HG03280 (cell line): ENCODE results near the gene DIP2B.

ENCODE experiments used
- ATAC-seq: cut with Tn5 transposase; IDR thresholded peaks from one replicate; pipeline ENCODE4 v1.9.1; 2021; ENCODE audit warnings: mild to moderate bottlenecking, moderate library complexity; ENCODE audit not compliant: unreplicated experiment

DIP2B gene

DNA sequence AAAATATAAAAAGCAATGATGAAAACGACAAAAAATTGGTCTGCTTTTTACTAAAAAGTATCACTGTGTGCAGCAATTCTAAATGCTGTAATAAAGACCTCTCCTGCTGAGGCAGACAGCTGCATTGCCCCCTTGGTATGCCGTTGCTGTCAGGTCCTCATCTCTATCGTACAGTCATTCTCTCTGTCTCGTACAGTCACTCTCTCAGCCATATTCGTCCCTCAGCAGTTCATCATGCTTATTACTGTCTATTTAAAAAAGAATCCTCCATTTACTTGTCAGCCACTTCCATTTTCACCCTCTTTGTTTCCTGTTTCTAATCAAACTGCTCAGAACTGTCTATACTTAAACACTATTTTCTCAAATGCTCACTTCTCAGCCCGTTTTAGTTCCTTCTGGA is 123.6 kb downstream of the DIP2B start:
- ATAC-seq = no peak

DNA sequence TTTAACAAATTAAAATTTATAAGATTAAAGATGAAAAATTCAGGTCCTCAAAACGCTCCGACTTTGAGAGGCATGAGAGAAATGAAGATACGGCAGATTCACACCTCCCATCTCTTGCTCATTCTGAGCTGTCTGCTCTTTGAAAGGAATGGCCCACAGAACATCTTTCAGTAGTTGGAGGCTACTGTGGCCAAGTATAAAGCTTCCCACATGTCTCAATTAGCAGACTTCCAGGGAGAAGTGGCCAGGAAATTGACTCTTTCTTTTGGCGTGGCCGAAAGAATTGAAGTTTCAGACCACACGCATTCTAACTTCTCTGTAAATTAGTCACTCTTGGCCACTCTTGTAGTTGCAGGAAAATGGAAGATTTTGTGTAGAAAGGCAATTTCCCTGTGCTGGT is 129.2 kb downstream of the DIP2B start:
- ATAC-seq = no peak

DNA sequence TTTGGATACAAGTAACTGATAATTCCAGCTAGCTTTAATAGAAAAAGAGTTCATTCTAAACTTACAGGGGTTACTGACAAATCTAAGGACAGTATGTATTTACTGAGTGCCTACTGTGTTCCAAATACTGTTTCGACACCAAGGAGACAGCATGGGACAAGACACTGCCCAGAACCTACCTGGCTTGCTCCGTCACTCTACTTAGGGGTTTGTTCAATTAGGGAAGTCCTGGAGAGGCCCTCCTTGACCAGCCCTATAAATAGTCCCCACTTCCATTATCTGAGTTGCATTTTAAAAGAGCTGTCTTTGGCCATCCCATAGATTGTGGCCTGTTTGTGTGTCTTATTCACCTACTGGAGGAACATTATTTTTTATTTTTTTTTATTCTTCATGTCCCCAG is 129.6 kb downstream of the DIP2B start:
- ATAC-seq = no peak

- ATAC-seq = no peak
These were observed 130.6 kb downstream of the DIP2B start for GRCh38 chr12:50635364-50635763.

GRCh38 chr12:50635857-50636256 is 131.1 kb downstream of the DIP2B start:
- ATAC-seq = no peak

DNA sequence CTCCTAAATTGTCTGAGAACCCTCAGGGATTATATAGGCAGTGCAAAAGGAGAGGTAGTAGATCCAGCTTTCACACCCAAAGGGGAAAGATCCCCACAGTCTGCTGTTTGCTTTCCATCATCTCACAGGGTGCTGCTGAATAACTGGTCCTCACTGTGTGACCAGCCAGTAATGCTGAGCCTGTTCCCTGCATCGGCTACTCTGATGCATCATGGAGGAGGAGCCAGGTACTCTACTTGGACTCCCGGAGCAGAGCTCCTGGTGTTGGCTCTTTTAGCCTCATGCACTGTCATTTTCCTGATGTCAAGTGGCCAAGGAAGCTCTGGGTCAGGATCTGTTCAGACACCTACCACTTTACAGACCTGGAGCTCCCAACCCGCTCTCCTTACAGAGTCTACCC is 131.7 kb downstream of the DIP2B start:
- ATAC-seq = no peak

DNA sequence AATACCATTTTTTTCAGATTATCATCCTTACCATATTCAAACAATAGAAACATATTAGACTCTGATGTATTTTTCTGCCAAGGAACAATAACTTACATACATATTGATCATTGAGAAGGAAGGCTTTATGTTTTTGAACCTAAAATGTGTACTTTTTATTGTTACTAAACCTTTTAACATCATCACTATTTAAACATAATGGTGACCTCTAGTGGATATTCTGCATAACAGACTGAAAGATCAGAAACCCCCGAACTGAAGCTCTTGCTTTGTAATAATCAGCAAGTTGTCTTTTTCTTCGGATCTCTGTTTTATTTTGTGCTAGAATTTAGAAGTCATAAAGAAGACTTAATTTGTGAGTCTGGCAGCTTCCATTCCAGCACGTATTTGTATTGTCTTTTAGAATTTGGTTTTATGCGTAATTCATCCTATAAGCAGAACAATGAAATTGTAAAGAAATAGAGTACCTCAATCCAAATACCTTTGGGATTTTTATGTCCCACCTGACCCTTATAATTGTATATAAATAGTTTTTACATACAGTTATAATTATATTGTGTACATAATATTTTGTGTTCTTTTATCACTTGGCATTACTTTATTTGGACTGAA is 133.2 kb downstream of the DIP2B start:
- ATAC-seq = no peak

GRCh38 chr12:50638482-50638880 is 133.7 kb downstream of the DIP2B start:
- ATAC-seq = no peak

GRCh38 chr12:50639721-50640120 is 134.9 kb downstream of the DIP2B start:
- ATAC-seq = no peak

DNA sequence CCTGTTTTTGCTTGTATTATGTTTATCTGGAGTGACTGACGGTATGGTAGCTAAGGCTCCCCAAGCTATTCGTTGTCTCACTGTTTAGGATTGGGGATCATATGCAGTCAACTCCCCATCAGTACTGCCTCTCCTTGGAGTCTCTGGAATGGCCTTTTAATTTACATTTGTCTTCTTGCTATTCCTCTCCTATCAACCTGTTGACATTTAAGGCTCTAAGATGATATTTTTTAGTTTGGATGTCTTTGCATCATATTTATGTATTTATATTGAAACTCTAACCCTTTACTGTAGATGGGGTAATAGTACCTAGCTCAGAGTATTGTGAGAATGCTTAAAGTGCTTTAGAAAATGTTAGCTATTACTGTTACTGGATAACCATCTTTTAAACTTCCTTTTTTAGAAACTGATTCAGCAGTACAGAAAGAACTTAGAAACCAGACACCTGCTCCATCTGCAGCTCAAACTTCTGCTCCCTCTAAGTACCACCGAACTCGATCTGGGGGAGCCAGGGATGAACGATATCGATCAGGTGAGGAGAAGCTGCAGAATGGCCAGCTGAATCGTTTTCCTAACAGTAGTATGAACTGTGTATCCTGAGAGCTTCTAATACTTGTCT is 135.6 kb downstream of the DIP2B start:
- ATAC-seq = no peak

GRCh38 chr12:50641566-50641965 is 136.8 kb downstream of the DIP2B start:
- ATAC-seq = no peak

- no peak for ATAC-seq
These were observed 137.3 kb downstream of the DIP2B start for GRCh38 chr12:50642035-50642451.

- ATAC-seq = no peak
These were observed 138.0 kb downstream of the DIP2B start for GRCh38 chr12:50642761-50643160.

DNA sequence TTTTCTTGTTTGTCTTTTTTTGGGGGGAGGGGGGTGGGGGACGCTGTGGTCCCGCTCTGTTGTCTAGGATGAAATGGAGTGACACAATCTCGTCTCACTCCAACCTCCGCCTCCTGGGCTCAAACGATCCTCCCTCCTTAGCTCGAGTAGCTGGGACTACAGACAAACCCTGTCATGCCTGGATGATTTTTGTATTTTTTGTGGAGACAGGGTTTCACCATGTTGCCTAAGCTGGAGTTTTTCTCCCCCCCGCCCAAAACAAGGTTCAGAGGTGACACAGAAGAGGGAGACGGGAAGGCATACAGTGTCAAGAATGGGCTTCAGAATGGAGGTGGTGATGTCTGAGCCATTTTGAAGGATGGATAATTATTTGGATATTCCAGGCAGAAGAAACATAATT is 142.2 kb downstream of the DIP2B start:
- ATAC-seq = no peak

DNA sequence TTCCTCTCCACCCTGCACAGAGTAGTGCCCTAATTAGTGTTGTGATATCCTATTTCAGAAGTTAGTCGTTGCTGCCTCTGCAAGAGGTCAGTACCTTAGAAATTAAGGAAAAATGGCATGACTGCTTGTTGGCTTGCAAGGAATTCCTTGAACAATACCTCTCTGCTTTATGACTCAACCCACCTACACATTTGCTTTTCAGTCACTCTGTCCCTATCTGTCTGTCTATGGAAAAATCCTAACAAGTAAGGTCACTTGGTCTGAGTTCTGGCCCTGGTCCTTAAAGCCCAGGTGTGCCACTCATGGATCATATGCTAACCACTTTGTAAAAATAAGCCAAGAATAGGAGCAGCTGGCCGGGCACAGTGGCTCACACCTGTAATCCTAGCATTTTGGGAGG is 142.7 kb downstream of the DIP2B start:
- no peak for ATAC-seq

GRCh38 chr12:50650285-50650684 is 145.5 kb downstream of the DIP2B start:
- ATAC-seq = no peak

DNA sequence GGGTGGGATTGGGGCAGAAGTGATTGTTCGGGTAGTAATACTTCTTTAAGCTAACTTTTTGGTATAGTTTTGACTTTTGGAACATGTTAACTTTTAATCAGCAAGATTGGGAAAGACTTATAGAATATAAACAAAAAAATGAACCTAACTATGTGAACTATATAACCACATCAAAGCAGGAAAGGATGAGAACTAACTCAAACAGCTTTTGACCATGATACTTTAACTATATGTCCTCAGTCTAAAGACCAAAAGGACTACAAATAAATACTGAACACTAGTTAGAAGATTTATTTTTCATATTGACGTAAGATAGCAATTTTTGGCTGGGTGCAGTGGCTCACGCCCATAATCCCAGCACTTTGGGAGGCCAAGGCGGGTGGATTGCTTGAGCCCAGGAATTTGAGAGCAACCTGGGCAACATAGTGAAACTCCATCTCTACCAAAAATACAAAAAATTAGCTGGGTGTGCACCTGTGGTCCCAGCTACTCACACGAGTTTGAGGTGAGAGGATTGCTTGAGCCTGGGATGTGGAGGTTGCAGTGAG is 150.7 kb downstream of the DIP2B start:
- ATAC-seq = no peak

GRCh38 chr12:50659260-50659659 is 154.5 kb downstream of the DIP2B start:
- no peak for ATAC-seq

- ATAC-seq = no peak
These were observed 155.1 kb downstream of the DIP2B start for GRCh38 chr12:50659690-50660424.

DNA sequence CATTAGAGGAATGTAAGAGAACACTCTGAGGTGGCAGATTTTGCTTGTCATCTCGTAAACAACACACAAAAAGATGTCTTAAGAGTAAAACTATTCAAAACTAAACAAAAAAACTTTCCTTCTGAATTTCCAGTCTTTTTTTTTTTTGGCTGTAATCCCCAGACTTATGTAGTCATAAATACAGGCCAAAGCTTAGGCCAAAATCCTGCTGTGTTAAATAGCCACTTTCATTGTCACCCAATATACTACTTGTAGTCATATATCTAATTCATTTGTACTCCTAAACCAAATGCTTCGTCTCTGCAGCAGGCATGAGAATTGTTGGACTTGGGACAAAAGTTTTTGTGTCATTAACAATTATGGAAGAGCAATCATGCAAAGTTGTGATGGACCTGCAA is 155.6 kb downstream of the DIP2B start:
- no peak for ATAC-seq

- no peak for ATAC-seq
These were observed 156.7 kb downstream of the DIP2B start for GRCh38 chr12:50661300-50662115.
